GM19467 (cell line): ENCODE results near the gene SNX24.
A peak's percentile ranks its signal among the peaks of the same experiment; 100 is the strongest.
"Not testable (repeated sequence)": the region's sequence is repeated elsewhere in the genome, so short reads cannot be mapped to it uniquely, and the experiment has no call there.

ENCODE experiments used
- ATAC-seq: cut with Tn5 transposase; IDR thresholded peaks from one replicate; pipeline ENCODE4 v1.9.1; 2021; ENCODE audit warnings: mild to moderate bottlenecking, moderate library complexity; ENCODE audit not compliant: unreplicated experiment

Gene SNX24, protein sequence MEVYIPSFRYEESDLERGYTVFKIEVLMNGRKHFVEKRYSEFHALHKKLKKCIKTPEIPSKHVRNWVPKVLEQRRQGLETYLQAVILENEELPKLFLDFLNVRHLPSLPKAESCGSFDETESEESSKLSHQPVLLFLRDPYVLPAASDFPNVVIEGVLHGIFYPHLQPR

DNA sequence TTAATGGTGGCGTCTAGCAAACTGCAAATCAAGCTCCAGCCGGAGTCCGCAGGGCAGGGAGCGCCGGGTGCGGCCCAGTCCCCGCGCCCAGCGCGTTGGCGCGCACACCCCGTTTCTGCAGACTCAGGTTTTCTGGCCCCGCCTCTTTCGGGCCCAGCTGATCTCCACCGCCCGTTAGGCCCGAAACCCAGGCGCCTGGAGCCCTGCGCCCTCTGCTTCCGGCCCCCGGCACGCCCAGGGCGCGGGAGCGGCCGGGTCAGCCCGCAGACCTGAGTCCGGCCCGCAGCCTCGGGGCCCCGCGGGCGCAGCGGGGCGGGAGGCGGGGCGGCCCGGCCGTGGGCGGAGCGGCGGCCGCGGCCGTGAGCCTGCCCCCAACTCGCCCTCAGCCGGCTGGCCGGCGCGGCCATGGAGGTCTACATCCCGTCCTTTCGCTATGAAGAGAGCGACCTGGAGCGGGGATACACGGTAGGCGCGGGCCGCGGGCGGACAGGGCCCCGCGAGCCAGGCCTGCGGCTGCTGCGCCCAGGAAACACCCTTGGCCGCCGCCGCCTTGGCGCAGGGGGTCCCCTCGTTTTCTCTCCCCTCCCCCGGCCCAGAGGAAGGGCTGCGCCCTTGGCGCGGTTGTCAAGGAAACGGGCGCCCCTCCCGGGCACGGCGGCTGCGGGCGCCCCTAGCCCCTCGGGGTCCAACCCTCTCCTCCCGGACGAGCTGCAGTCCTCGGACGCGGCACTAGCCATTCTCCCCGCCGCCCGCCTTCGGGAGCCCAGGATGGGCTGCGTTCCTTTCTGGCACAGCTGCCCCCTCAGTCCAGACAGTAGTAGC lies at the start of gene SNX24:
TSS of gene SNX24 (plus strand) at position 385 of the 822 bp plus-strand sequence. CDS start at position 406, 21 bp downstream.
- ATAC-seq, result peak; percentile 85

DNA sequence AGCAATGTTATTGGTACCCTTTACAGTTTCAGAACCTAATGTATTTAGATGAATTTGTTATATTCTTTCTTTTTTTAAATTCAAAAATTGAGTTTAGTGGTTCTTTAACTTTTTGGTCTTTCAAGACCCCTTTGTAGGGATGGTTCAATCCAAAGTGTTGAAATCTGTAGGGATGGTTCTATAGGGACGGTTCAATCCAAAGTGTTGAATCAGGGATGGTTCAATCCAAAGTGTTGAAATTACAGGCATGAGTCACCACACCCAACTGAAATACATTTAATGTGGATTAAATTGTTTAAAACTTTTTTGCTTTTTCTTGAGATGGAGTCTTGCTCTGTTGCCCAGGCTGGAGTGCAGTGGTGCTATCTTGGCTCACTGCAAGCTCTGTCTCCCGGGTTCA lies 39.9 kb upstream of the SNX24 start:
- ATAC-seq, result no peak

GRCh38 chr5:122810405-122810804 lies 35.0 kb upstream of the SNX24 start:
- ATAC-seq, result no peak

DNA sequence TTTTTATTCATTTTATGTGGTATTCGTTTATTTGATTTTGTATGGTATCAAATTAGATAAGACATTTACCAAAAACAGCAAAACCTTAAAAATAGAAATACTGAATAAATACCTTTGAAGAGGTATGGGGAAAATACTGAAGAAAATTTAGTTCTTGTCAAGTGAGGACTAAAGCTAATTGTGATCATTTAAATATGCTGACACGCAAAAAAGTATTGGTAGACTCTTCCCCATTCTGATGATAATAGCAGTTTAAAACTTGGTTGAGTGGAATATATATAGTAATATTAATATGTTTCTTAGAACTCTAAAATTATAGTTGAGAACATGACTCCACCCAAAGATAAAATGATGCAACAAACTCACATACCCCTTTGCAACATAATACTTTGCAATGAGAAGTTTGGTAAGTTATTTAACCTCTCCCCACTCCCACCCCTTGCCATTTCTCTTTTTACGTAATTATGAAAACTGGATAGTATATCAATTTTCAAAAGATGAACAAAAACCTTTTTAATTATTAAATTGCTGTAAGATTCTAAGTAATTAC lies 30.1 kb upstream of the SNX24 start:
- no peak for ATAC-seq

- ATAC-seq, result no peak
Observed at GRCh38 chr5:122816756-122817155, 28.7 kb upstream of the SNX24 start.

DNA sequence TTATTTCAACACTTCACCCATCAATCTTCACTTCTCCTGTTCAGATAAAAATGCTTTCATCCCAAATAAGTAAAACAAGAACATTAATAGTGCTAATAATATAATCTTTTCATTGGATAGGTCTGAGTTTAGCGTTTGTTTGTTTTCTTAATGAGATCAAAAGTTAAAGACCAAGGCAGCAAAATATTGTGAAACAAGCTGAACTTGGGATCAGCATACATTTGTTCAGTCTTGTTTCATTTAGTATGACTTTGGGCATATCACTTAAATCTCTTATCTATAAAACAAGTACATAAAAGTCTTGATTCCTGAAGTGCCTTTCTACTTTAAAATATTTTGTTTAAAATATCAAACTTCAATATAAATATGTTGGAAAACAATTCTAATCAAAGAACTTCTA lies 13.4 kb upstream of the SNX24 start:
- no peak for ATAC-seq

DNA sequence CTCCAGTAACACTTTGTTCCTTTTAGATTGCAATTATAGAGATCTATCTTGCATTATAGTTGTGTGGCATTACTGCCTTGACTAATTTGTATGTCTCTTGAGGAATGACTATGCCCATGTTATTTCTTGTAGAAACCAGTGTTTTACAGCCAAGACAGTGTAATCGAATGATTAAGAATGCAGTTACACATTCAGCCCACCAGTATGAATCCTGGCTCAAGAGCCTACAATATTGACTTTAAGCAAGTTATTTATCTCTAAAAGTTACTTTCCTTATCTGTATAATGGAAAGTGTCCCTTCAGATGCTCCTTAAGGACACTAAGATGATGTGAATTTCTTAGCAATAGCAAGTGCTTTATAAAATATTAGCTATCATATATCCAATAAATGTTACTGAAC lies 9.7 kb upstream of the SNX24 start:
- ATAC-seq, result no peak

DNA sequence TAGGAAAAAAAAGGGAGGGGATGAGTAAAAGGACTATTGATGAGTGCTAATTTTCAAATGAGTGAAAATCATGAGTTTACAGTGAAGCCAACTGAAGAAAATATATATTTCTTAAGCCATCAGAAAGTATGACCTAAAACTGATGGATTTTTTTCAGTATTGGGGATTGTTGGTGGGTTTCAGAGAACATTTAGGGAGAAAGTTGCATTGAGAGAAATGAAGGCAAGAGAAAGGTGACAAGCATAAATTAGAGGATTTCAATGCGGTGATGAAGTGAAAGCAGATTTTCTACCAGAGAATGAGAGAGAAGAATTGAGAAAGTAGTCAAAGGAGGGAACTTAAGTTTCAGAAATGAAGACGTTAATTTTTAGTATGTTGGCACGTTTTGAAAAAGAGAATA lies 8.5 kb upstream of the SNX24 start:
- no peak for ATAC-seq

DNA sequence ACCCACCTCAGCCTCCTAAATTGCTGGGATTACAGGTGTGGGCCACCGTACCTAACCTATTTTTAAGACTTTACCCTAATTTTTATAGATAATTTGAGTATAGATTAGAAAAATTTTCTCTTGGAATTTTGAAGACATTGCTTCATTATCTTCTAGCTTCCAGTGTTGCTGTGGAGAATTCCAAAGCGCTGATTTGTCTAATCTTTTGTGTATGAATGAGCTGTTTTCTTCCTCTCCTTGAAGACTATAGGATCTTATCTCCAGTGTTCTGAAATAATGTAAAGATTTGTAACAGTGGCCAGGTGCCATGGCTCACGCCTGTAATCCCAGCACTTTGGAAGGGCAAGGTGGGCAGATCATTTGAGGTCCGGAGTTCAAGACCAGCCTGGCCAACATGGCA lies 5.7 kb upstream of the SNX24 start:
- ATAC-seq, result no peak

- ATAC-seq, result no peak
Observed at GRCh38 chr5:122842016-122842580, 3.3 kb upstream of the SNX24 start.

DNA sequence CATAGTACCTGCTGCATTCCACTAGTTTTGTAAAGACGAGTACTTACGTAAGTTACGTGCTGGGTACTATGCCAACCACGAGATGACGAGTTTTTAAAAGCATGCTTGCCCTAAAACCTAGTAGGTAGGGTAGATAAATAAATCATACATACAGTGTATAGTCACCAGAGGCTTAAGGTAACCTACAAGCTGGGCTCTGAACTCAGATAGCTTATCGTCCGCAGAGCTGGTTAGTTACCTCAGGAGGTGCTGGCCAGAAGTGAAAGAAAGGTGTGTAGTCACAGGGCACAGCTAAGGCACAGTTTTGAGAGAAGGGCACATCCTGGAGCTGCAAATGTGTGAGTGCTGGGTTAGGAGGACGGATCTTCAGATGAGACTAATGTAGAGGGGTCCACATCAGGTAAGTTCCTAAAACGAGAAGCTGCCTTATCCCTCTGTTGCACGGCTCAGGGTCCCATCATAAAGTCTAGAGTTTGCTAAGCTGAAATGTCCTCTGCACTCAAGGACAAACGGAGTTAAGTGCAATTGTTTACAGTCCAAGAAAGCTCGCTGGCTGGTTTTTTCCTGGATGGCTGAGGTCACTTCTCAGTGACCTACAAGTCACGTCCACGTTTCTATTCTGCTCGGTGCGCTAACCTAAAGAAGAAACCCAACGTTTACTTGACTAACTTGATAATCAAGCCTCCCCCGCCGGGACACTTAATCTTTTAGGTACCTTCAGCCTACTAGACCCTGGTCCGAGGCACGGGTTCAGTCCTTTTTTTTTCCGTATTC lies 1.1 kb upstream of the SNX24 start:
- no peak for ATAC-seq

GRCh38 chr5:122844910-122845228 lies 544 bp upstream of the SNX24 start:
- peak; percentile 34 for ATAC-seq

- ATAC-seq, result no peak
Observed at GRCh38 chr5:122846051-122846550, 688 bp downstream of the SNX24 start.

- no peak for ATAC-seq
Observed at GRCh38 chr5:122847687-122848081, 2.3 kb downstream of the SNX24 start.

- ATAC-seq, result no peak
Observed at GRCh38 chr5:122849771-122850170, 4.4 kb downstream of the SNX24 start.

- not testable (repeated sequence) for ATAC-seq
Observed at GRCh38 chr5:122857538-122857937, 12.1 kb downstream of the SNX24 start.

DNA sequence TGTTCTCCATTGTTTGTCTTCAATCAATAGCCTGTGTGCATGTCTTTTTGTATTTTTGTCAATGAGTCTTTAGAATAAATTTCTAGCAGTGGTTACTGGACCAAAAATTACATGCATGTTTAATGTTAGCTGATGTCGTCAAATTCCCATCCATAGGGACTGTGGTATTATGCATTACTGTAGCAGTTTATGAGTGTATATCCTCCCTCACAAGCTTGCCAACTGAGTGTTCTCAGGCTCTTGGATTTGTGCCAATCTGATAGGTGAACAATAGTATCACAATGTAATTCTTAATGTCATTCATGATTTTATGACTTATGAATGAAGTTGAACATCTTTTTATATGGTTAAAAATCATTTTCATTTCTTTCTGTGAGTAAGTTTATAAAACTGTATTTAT lies 13.0 kb downstream of the SNX24 start:
- no peak for ATAC-seq

- no peak for ATAC-seq
Observed at GRCh38 chr5:122863240-122863639, 17.8 kb downstream of the SNX24 start.

DNA sequence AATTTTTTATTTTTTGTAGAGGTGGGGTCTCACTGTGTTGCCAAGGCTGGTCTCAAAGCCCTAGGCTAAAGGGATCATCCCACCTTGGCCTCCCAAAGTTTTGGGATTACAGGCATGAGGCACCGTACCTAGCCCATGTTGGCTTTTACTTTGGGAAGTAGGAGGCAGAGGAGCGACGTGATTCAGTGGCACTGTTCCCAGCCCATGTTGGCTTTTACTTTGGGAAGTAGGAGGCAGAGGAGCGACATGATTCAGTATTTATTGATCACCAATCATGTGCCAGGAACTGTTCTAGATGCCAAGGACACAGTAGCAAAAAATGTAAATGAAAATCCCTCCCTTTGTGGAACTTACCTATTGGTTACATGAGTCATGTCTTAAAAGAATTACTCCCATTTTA lies 18.3 kb downstream of the SNX24 start:
- no peak for ATAC-seq

GRCh38 chr5:122864400-122864799 lies 19.0 kb downstream of the SNX24 start:
- no peak for ATAC-seq

DNA sequence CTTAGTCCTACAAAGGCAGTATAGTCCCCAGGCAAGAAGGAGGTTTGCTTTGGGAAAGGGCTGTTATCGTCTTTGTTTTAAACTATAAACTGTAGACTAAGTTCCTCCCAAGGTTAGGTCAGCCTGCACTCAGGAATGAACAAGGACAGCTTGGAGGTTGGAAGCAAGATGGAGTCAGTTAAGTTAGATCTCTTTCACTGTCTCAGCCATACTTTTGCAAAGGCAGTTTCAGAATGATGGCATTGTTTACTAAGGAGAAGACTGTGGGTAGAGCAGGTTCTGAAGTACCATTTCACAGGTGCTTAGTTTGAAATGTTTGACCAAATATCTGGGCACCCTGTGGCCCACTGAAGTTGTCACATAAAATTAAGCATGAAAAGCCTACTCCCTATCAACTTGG lies 19.4 kb downstream of the SNX24 start:
- no peak for ATAC-seq
